AG04450 (cell line): ENCODE measurements around the gene CERT1. TPM values are rescaled to one million over a fixed set of nuclear protein-coding genes. Genes with fewer than 3 reads are reported as not detected.

Source experiments
- CTCF ChIA-PET: fragments of 300-600, 350-600 bp; formaldehyde crosslinking; extraction: SDS; loops from one replicate; lab custom pipeline; 2022; ENCODE audit warnings: antibody characterized with exemption, inconsistent platforms; lab: Charles Lee
- POLR2A ChIA-PET: fragments of 350-600 bp; formaldehyde crosslinking; extraction: SDS; loops from one replicate; lab custom pipeline; 2021; ENCODE audit warnings: antibody characterized with exemption, inconsistent platforms; lab: Yijun Ruan, JAX
- DNase-seq: peaks from one replicate; pipeline ENCODE4 v3.0.0-alpha.2; 2011; ENCODE audit warnings: low read depth, low spot score
- H3K27ac ChIP-seq: one replicate; pipeline ENCODE4 v1.5.1; 2012; ENCODE audit warnings: low read depth, low read length, control low read depth
- H3K27me3 ChIP-seq: one replicate; pipeline ENCODE4 v1.6.0; 2012; ENCODE audit warnings: low read length; ENCODE audit not compliant: control insufficient read depth, insufficient read depth
- H3K4me3 ChIP-seq: 2 replicates; pipeline ENCODE4 v1.5.1; 2011; ENCODE audit warnings: mild to moderate bottlenecking, low read depth, low read length, control low read depth
- H3K9me3 ChIP-seq: 2 replicates; pipeline ENCODE4 v1.5.1; 2012; ENCODE audit warnings: low read length; ENCODE audit not compliant: control insufficient read depth, insufficient read depth
- polyA plus RNA-seq: library from polyadenylated mRNA; depleted of rRNA; stranded (reverse); fragments of >200 nt; gene quantifications from 2 replicates; pipeline ENCODE4 v1.2.3, GENCODE V29; 2011
- TF ChIP-seq, protein P1 (sequence below): IDR thresholded peaks from 2 replicates; pipeline ENCODE4 v1.5.1; 2011; ENCODE audit warnings: low read depth, low read length, control low read depth, inconsistent platforms

The CERT1 gene
- polyA plus RNA-seq, 1 experiment = 17.1 TPM

GRCh38 chr5:75364571-75365280 lies 146.7 kb downstream of the CERT1 start:
- Histone ChIP-seq H3K27ac (no peak overlapping the region), H3K9me3 (no peaks in the 10 kb centered on the region), H3K27me3 (no peaks in the 10 kb centered on the region), H3K4me3 (no peak overlapping the region)
- ChIA-PET POLR2A (no interaction called here), CTCF (no interaction called here)
- DNase-seq = no peak
- TF ChIP-seq, protein P1, sequence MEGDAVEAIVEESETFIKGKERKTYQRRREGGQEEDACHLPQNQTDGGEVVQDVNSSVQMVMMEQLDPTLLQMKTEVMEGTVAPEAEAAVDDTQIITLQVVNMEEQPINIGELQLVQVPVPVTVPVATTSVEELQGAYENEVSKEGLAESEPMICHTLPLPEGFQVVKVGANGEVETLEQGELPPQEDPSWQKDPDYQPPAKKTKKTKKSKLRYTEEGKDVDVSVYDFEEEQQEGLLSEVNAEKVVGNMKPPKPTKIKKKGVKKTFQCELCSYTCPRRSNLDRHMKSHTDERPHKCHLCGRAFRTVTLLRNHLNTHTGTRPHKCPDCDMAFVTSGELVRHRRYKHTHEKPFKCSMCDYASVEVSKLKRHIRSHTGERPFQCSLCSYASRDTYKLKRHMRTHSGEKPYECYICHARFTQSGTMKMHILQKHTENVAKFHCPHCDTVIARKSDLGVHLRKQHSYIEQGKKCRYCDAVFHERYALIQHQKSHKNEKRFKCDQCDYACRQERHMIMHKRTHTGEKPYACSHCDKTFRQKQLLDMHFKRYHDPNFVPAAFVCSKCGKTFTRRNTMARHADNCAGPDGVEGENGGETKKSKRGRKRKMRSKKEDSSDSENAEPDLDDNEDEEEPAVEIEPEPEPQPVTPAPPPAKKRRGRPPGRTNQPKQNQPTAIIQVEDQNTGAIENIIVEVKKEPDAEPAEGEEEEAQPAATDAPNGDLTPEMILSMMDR = no peak

- POLR2A ChIA-PET = no interaction called here
- CTCF ChIA-PET = no interaction called here
- Histone ChIP-seq H3K4me3 (no peak overlapping the region), H3K9me3 (no peaks in the 10 kb centered on the region), H3K27me3 (no peaks in the 10 kb centered on the region), H3K27ac (no peak overlapping the region)
- TF ChIP-seq, protein P1 = no peak
- DNase-seq = no peak
These were observed 147.5 kb downstream of the CERT1 start for GRCh38 chr5:75363726-75364495.

DNA sequence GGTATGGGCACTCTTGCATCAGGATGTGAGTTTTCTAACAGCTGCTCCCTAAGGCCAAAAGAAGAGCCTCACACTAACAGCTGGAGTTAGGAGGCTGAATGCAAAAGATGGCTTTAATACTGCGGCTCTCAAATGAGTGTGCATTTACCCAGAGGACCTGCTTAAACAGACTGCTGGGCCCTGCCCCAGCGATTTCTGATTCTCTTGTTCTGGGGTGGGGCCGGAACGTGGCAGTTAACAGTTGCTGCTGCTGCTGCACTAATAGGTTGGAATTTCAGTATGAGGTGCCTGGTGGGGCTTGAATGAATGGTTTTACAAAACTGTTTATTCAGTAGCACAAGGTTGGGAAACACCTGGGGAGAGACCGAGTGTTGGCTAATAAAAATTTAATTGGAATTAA lies 148.3 kb downstream of the CERT1 start:
- TF ChIP-seq, protein P1 = no peak
- H3K27ac ChIP-seq = no peak overlapping the region
- no peak overlapping the region for H3K4me3 ChIP-seq
- CTCF ChIA-PET = no interaction called here
- no peaks in the 10 kb centered on the region for H3K27me3 ChIP-seq
- no peaks in the 10 kb centered on the region for H3K9me3 ChIP-seq
- no peak for DNase-seq
- POLR2A ChIA-PET = no interaction called here

GRCh38 chr5:75362474-75362975 lies 148.9 kb downstream of the CERT1 start:
- ChIA-PET POLR2A (no interaction called here), CTCF (no interaction called here)
- no peaks in the 10 kb centered on the region for H3K9me3 ChIP-seq
- TF ChIP-seq, protein P1 = no peak
- no peak overlapping the region for H3K4me3 ChIP-seq
- DNase-seq = no peak
- no peaks in the 10 kb centered on the region for H3K27me3 ChIP-seq
- H3K27ac ChIP-seq = no peak overlapping the region

DNA sequence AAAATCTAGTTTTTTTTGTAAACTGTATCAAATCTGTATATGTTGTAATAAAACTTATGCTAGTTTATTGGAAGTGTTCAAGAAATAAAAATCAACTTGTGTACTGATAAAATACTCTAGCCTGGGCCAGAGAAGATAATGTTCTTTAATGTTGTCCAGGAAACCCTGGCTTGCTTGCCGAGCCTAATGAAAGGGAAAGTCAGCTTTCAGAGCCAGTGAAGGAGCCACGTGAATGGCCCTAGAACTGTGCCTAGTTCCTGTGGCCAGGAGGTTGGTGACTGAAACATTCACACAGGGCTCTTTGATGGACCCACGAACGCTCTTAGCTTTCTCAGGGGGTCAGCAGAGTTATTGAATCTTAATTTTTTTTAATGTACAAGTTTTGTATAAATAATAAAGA lies 150.1 kb downstream of the CERT1 start:
- ChIA-PET CTCF (interaction anchor here (1.3 to 1.7 kb wide), 2 partner anchors 125 to 320 kb away, joined by 4 to 5 read pairs; no protein-coding TSS in a partner anchor), POLR2A (no interaction called here)
- Histone ChIP-seq H3K9me3 (no peaks in the 10 kb centered on the region), H3K27me3 (no peaks in the 10 kb centered on the region), H3K27ac (no peak overlapping the region), H3K4me3 (no peak overlapping the region)
- no peak for DNase-seq
- TF ChIP-seq, protein P1 = no peak
